NCI-H460 (cell line): ENCODE measurements around the gene SORBS1. TPM values are rescaled to one million over a fixed set of nuclear protein-coding genes. Genes with fewer than 3 reads are reported as not detected.

ENCODE experiments used
- DNase-seq: peaks from one replicate; pipeline ENCODE4 v3.0.0-alpha.2; 2016; ENCODE audit warnings: low read depth; ENCODE audit errors: extremely low read depth
- total RNA-seq: library from RNA; depleted of rRNA; stranded (reverse); fragments of >200 nt; shearing (Covaris generic); gene quantifications from 2 replicates; pipeline ENCODE4 v1.2.3, GENCODE V29; 2014

SORBS1 gene
- total RNA-seq, 1 experiment from 2014 or later: 0.27 TPM

DNA sequence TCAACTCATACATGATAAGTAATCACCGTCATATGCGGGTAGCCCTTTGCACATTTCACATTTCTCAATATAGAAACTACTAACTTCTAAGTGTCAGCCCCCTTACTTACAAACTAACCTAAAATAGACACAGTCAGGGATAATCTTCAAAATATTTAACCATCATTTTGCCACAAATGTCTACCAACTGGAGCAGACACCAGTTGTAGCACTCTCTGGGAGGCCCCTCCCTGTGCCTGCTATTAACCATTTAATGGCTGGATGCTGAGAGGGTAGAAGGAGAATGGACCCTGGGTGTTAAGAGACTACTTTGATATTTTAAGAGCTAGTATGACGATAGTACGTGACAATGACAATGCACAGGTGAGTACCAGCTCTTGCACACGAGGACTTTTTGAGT, 116.4 kb downstream of the SORBS1 start:
- DNase-seq: no peak

- no peak for DNase-seq
These were observed 117.5 kb downstream of the SORBS1 start for GRCh38 chr10:95443636-95444035.

DNA sequence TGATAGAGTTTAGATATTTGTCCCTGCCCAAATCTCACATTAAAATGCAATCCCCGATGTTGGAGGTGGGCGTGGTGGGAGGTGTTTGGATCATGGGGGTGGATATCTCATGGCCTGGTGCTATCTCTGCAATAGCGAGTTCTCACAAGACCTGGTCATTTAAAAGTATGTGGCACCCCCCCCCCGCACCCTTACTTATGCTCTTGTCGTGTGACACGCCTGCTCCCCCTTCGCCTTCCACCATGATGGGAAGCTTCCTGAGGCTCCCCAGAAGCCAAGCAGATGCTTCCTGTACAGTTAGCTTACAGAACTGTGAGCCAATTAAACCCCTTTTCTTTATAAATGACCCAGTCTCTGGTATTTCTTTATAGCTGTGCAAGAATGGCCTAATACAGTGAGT, 118.8 kb downstream of the SORBS1 start:
- DNase-seq: no peak

- DNase-seq: no peak
These were observed 119.6 kb downstream of the SORBS1 start for GRCh38 chr10:95441547-95441923.

- no peak for DNase-seq
These were observed 120.2 kb downstream of the SORBS1 start for GRCh38 chr10:95440756-95441546.

DNA sequence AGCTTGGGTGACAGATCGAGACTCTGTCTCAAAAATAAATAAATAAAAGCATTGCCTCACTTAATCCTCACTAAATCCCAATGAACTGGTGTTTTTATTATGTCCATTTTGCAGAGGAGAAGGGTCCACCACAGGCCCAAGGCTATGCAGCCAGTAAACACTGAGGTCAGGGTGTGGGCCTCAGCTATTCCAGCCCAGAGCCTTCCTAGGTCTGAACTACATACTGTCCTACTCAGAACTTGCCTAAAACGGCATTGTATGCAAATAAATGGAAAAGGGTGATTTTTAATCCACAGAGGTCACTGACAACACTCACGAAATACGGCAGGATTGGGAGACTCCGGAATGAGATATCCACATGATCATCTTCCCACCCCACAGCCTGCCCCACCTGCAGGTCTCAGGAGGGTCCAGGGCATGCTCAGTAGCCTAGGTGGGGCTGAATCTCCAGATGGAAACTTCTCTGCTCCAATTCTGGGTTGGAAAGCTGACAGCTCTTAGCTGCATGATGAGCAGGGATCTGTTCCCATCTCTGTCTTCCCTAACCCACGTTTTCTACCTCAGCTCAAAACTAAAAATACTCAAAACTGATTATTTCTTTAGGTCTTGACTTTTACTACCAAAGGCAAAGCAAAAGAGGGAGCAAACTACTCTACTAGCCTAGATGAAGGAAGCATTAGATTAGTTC, 121.0 kb downstream of the SORBS1 start:
- DNase-seq: no peak

GRCh38 chr10:95438781-95439180, 122.4 kb downstream of the SORBS1 start:
- DNase-seq: no peak

- no peak for DNase-seq
These were observed 123.5 kb downstream of the SORBS1 start for GRCh38 chr10:95437669-95438068.

DNA sequence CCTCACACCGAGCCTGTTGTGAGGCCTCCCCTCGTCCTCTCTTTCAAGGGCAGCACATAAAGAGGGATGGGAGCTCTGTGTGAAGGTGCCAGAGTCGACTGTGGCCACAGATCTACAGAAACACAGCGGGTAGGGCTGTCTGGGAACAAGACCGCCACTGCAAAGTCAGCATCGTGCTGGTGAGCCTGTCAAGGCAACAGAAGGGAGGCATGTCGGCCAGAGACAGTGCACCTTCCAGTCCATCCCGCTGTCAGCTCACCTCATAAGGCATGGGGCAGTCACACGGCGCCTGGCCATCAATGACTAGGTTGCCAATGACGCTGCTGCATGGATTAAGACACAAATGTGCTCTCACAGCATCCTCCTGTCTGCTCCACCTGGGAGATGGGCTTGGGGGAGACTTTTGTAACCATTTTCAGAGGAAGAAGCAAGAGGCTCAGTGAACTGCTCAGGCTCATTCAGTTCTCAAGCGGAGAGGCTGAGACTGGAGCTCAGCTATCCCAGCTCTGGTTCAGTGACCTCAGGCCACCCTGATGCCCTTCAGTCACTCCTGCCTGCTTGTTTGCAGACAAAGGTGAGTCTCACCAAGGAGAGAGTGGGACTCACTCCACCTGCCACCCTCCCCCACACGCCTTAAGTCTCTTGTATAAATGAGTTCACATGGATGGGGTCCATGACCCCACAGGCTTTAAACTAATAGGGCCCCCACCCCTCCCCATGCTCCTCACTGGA, 125.5 kb downstream of the SORBS1 start:
- DNase-seq: no peak

DNA sequence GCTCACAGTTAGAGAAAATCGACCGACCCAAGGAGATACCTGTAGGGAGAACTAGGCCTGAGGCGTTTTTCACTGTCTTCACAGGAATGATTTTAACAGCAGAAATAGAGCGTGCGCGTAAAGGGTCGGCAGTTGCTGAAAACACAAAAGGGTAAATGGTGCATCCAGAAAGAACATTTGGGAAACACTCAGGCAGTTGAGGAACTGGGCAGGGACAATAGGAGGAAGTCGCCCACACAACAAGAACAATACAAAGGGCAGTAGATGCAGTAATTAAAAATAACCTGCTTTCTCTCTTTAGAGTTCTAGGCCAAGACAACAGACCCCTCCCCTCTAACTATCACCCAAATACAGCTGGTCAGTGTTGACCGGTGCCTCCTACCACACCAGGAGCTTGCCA, 126.6 kb downstream of the SORBS1 start:
- no peak for DNase-seq

DNA sequence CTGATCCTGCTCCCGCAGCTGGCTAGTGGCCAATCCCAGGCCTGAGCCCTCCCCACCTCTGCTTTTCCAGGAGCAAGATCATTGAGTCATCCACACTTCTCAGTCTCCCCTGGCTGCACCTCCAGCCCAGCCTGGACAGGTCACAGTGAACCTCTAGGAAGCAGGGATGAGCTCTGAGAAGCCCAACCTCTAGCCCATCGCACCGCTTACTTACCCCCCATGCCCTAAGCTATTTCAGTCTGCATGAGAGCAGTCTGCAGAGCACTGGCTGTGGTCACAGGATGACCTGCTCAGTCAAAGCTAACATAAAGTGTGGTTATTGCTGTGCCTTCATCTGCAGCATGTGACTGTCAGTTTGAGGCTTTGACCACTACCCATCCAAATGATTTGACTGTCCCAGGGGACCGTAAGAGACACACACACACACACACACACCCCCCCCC, 129.2 kb downstream of the SORBS1 start:
- DNase-seq: no peak

GRCh38 chr10:95430231-95430951, 130.8 kb downstream of the SORBS1 start:
- peak; percentile 56 for DNase-seq

- no peak for DNase-seq
These were observed 131.5 kb downstream of the SORBS1 start for GRCh38 chr10:95429639-95430038.

DNA sequence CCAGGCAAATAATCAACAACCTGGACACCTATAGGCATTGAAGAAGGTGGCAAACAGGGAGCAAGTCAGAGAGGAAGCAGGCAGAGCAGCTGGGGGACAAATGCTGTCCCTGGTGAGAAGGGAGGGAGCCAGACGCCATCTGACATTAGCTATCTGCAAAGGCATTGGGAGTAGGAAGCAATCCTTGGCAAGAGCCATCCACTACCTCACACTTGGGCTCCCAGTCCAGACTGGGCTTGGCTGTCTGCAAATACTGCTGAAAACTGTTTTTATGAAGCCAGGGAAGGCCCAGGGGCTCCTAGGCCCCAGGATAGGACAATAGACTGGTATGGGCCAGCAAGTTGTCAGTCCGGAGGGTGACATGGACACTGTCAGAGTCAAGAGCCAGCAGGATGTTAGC, 132.5 kb downstream of the SORBS1 start:
- DNase-seq: no peak

DNA sequence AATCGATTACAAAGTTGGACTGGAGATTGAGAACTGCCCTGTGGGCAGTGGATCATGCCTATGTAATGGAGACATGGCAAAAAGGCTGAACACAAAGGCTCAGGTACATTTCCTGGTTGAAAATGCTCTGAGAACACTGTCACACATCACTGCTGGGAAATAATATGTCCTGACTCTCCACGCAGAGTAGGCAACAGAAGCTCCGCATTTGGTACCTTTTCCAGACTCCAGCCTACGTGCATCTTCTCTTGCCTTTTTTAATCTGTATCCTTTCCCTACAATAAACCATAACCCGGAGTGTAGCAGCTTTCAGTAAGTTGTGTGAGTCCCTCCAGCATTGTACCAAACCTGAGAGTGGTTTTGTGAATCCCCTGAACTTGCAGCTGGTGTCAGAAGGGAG, 134.7 kb downstream of the SORBS1 start:
- no peak for DNase-seq

GRCh38 chr10:95425592-95426465, 135.3 kb downstream of the SORBS1 start:
- DNase-seq: no peak

DNA sequence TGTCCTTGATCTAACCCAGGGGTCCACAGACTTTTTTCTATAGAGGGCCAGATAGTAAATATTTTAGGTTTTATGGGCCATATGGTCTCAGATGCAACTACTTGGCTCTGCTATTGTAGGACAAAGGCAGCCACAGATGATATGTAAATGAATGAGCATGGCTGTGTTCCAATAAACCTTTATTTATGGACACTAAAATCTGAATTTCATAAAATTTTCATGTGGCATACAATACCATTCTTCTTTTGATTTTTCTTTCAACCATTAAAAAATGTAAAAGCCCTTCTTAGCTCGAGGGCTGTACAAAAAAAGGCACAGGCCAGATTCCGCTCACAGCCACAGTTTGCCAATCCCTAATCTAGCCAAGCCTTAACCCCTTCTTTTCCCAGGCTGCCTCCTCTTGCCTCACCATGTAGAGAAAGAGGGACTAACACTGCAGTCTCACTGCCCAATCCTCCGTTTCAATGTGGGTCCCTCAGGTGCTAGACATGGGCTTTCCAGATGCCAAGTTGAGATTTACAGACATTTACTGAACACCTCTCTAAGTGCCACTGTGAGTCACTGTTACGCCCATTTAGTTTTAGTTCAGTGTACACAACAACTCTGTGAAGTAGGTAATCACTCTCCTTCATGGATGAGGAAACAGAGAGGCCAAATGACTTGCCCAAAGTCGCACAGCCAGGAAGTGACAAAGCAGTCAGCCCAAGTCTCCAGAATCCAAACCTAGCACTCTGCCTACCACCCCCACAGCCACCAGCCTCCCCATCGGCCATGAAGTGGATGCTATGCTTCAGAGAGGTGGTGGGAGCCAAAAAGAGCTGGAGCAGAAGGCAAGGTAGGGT, 137.8 kb downstream of the SORBS1 start:
- DNase-seq: no peak

GRCh38 chr10:95422233-95422632, 138.9 kb downstream of the SORBS1 start:
- DNase-seq: no peak

- DNase-seq: no peak
These were observed 139.4 kb downstream of the SORBS1 start for GRCh38 chr10:95421782-95422181.
